Pulmonary artery endothelial cell (primary cell): Measurements from ENCODE around the gene CDH4. TPM values are rescaled to one million over a fixed set of nuclear protein-coding genes. Genes with fewer than 3 reads are reported as not detected.

Source experiments
- DNase-seq: peaks from one replicate; pipeline ENCODE4 v3.0.0-alpha.2; 2011; ENCODE audit warnings: low read depth, low spot score
- total RNA-seq: library from RNA; depleted of rRNA; stranded (reverse); fragments of >200 nt; gene quantifications from 2 replicates; pipeline ENCODE4 v1.2.3, GENCODE V29; 2014

The CDH4 gene
- total RNA-seq, 1 donor from 2014 or later: 7.5 TPM

DNA sequence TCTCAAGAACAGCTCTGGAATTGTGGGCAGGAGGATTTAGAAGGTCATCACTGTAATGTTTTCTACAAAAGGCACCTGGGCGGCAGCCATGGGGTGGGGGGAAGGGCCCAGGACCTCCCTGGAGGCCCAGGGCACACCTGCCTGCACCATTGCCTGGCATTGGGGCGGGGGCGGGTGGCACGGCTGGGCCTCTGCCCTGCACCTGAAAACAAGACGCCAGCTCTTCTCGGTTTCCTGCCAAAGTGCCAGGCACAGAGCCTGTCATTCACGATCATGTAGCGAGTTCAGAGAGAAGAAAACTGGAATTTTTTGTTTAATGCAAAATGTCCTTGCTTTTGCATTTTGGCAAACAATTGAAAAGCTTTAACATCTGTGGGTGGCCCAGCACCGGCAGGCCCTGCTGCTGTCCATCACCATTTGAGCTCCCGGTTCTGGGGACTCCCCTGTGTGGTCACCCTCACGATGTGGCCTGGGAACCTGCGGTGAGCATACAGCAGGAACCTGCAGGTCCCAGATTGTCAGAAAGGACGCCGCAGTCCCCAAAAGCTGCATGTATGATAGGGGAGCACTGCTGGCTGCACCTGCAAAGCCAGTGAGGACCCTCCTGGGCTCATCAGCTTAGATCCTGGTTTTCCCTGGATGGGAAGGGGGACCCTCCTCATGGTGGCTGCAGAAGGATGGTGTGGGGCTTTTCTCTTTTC is 262.9 kb downstream of the CDH4 start:
- DNase-seq: no peak

DNA sequence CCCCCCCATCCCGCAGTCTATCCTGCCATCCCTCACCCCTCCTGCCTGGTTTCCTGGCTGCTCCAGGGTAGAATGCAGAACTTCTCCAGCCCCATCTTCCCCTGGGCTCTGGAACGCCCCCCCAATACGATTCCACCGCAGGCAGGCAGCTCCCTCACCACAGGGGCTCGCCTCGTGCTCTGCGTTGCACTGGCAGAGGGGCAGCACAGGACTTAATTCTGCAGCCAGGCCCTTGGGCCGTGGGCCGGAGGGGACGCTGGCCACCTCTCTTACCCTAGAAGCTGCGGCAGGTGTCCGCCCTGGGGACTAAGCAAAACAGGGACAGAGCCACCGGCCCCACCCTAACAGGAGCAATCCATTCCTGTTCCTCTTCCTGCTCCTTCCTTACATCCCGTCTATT is 263.9 kb downstream of the CDH4 start:
- no peak for DNase-seq

DNA sequence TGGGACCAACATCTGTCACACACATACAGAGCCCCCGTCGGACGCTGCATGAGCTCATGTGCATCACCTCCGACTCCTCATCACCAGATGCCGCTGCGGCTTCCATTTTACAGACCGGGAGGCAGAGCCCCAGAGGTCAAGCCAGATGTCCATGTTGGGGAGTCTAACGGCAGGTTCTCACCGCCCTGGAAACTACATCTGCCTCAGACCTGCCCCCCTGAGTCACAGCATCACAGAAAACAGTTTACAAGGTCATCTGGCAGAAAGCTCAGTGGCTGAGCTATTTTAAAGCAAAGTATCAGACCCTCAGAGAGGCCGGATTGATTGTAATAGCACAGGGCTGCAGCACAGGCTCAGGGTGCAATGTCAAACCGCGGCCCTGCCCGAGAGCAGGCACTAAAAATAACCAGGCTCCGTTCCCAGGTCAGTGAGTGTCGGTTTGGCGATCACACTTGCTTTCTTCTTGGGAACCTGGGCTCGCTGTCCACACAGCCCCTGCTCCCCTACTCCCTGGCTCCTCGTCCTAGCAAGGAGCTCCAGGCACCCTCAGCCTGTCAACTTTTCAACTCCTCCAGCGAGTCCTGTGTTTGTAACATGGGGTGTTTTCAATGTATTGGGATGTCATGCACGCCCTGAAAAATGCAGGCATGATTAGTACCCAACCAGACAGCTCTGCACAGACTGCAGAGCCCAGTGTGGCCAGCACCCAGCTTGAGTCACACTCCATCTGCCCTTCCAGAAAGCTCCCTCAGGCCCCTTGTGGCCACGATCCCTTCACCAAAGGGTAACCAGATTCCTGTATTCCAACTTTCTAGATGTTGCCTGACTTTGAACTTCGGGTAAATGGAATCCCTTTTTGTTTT is 264.5 kb downstream of the CDH4 start:
- DNase-seq: no peak

DNA sequence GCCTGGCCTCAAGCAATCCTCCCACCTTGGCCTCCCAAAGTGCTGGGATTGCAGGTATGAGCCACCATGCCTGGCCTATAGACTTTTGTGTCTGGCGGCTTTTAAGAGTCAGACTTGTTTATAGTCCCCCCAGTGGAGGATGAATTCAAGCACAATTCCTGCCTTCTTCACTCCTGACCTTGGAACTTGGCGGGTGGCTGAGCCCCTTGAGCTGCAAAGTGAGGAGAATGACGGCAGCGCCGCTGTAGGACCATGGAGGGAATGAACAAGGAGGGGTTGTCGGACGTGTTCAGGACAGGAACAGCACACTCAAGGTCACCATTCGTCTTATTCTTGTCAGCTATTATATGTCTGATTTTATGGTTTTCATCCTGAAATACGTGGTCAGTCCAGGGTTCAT is 265.4 kb downstream of the CDH4 start:
- DNase-seq: no peak

- DNase-seq: no peak
These were observed 266.4 kb downstream of the CDH4 start for GRCh38 chr20:61518424-61518951.

DNA sequence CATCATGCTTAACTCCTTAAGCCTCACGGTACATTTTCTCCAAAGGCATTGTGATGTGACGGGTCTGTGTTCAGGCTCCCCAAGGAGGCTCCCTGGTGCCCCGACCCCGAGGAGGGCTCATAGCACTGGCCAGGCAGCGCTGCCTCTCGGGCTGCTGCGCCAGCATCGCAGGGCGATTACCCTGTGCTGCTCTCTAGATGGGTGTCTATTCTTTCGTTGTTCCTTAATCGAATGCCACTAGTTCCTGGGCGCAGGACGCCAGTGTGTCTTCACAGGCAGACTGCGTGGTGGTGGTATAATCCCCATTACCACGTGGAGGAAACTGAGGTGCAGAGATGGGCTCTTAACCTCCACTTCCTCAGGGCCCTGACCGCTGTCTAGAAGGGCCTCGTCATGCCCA is 267.4 kb downstream of the CDH4 start:
- DNase-seq: no peak

GRCh38 chr20:61520076-61520892 is 268.2 kb downstream of the CDH4 start:
- DNase-seq: no peak

DNA sequence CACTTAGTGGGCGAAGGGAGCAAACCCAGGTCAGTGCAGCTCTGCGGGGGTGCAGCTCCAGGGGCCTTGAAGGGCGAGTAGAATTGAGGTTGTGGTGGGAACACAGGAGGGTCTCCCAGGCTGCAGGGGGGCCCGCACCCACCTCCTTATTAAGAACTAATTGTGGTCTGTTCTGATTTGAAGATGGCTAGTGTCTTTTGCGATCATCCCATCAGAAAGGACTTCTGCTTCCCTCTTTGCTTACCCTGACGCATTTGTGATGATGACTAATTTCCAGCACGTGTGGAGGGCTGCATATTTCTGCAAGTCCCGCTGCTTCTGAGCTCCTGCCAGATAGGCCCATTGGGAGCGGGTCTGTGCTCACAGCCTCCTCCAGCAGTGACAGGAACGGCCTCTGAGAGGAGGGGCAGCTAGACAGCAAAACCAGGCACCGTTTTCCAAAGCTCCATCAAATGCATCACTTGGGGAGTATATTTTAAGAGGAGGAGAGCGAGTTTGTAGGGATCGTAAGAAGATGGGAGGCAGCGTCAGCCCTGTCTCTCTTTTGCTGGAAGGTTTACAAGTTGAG is 268.9 kb downstream of the CDH4 start:
- no peak for DNase-seq

GRCh38 chr20:61521687-61522420 is 269.8 kb downstream of the CDH4 start:
- no peak for DNase-seq

GRCh38 chr20:61522498-61523090 is 270.5 kb downstream of the CDH4 start:
- no peak for DNase-seq

- DNase-seq: no peak
These were observed 271.1 kb downstream of the CDH4 start for GRCh38 chr20:61523145-61523544.

DNA sequence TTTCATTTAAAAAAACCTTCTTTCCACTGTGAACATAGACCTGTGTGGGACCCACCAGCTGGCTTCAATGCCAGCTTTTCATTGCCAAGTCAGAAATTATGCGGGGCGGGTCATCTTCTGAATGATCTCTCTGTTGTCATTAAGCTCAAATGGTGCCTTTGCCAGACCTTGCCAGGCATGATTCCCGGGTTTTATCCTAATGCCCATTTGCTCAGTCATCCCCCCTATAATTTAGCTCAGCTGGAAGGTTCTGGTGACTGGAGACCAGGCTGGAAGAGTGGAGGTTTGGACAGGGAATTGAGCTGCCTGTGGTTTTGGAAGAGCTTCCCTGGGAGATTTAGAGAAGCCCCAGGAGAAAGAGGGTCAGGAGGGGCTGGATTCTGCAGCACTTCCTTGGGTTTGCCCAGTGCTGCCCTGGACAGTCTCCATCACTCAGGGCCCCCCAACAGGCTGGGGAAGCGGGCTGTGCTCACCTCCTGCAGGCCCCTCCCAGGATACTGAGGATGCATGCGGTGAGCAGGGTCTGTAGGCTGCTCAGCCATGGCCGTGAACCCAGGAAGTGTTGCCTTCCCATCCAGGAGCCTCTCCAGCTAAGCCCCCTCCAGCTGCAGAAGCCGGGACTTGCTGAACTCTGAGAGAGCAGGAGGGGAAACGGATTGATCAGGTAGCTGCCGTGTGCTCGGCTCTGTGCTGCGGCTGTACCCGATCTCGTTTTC is 273.0 kb downstream of the CDH4 start:
- no peak for DNase-seq

DNA sequence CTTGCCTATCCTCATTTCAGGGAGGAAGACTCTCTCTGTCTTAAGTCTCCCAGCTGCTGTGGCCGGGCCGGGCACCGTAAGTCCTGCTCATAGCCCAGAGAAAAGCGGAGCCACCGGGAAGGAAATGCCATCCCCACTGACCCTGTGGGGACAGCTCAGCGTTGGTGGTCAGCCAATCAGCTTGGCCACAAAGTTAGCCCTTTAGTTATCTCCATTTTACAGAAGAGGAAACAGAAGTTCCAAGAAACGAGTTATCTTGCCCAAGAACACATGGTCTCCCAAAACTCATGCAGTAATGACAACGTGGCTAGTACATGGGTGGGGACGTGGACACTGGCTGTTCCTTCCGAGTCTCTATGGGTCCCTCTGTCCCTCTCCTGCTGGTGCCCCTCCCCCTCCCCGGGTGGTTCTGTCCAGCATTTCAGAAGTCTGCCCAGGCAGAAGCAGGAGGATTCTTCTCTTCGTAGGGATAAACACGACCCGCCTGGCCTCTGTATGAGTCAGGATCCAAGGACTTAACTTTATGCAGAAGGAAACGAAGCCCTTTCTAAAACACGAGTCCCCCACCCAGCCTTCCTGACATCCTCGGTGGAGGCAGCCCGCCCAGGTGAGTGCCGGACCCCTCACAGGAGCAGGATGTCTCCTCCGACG is 273.8 kb downstream of the CDH4 start:
- no peak for DNase-seq

GRCh38 chr20:61526907-61527306 is 274.8 kb downstream of the CDH4 start:
- no peak for DNase-seq

DNA sequence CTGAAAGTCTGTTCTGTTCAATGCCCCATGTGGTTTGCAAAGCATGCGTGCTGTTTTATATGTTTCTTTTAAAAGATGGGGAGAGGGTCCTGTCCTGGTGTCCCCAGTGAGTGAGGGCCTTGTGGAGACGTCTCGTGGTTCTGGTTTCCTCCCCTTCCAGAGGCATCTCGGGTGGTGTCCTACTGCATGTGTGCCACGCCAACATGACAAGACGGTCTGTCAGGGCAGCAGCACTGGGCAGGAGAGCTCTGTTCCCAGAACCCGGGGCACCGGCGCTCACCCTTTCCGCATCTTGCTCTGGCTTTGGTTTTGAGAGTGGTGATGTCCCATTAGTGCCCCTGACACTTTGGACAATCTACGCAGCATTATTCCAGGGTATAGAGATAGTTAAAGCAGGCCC is 275.6 kb downstream of the CDH4 start:
- DNase-seq: no peak

- no peak for DNase-seq
These were observed 276.5 kb downstream of the CDH4 start for GRCh38 chr20:61528591-61528990.

DNA sequence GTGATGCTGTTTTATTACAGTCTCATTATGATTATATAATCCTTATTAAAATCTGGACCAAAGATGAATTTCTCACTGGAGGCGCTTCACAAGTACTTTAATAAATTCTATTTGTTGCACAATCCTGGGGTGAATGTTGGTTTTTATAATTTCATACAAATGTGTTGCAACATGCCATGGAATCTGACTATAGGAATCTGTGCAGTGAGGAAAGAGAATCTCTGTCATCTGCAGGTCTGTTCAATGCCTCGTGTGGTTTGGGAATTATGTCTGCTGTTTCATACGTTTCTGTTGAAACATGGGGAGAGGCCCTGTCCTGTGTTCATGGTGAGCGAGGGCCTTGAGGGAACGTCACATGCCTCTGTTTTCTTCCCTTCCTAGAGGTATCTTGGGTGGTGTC is 277.3 kb downstream of the CDH4 start:
- DNase-seq: no peak

DNA sequence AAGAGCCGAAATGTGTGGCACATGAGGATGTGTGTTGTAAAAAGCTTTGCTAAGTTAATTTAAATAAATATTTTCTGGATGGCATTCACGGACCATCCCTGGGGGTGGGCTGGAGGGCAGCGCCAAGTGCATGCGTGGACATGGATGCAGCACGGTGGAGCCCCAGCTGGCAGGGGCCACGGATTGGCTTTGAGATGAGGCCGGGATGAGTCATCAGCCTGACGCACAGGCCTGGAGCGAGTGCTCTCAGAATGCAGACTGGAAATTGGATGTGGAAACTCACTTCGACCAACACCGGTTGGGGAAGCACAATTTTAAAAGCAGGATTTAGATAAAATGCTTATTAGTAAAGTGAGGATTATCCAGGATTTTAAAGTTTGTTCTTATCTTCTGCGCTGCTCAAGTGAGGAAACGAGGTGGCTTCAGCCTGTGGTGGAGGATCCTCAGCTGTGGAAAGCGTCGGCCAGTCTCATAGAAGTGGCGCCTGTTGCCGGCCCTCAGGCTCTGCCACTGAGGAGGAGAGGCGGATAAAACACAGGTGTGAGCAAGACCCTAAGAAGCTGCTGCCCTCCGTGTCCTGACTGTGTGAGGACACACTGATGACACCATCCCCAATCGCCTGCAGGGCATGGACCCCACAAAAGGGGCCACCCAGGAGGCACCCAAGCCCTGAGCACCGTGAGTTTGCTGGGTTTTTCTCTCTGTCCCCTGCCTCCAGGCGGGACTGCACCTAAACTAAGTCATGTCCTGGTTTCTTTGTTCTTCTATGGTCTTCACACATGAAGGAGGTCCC is 279.7 kb downstream of the CDH4 start:
- no peak for DNase-seq
